Hypothalamus (tissue), 51 donors: Measurements from ENCODE around the gene FAM210A.
A peak's percentile ranks its signal among the peaks of the same experiment; 100 is the strongest.
"Not testable (repeated sequence)": the region's sequence is repeated elsewhere in the genome, so short reads cannot be mapped to it uniquely, and the experiment has no call there.

Experiments
- DNase-seq, 51 donors: peaks; one replicate each; lab custom pipeline; 2025; lab: John Stamatoyannopoulos, UW

Gene FAM210A, protein sequence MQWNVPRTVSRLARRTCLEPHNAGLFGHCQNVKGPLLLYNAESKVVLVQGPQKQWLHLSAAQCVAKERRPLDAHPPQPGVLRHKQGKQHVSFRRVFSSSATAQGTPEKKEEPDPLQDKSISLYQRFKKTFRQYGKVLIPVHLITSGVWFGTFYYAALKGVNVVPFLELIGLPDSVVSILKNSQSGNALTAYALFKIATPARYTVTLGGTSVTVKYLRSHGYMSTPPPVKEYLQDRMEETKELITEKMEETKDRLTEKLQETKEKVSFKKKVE

GRCh38 chr18:13726232-13726971 lies at the start of gene FAM210A, which contains the start of gene RNMT:
Gene FAM210A, minus strand, starts transcription at chr18:13726558. Its CDS starts 44,481 bp downstream, at chr18:13682077.
Gene RNMT, plus strand, starts transcription at chr18:13726673. Its CDS starts 4,845 bp downstream, at chr18:13731518.
- DNase-seq = peak; percentile 48 to 98 (median 94)

DNA sequence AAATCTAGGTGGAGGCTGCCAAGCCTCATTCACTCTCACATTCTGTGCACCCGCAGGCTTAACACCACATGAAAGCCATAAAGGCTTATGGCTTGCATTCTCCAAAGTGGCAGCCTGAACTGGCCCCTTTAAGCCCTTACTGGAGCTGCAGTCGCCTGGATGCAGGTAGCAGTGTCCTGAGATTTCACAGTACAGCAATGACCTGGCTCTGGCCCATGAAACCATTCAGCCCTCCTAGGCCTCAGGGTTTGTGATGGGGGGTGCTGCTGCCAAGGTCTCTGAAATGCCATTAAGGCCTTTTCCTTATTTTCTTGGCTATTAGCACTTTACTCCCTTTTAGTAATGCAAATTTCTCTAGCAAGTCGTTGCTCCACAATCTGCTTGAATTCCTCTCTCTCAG lies 48.7 kb upstream of the FAM210A start:
- no peak for DNase-seq

DNA sequence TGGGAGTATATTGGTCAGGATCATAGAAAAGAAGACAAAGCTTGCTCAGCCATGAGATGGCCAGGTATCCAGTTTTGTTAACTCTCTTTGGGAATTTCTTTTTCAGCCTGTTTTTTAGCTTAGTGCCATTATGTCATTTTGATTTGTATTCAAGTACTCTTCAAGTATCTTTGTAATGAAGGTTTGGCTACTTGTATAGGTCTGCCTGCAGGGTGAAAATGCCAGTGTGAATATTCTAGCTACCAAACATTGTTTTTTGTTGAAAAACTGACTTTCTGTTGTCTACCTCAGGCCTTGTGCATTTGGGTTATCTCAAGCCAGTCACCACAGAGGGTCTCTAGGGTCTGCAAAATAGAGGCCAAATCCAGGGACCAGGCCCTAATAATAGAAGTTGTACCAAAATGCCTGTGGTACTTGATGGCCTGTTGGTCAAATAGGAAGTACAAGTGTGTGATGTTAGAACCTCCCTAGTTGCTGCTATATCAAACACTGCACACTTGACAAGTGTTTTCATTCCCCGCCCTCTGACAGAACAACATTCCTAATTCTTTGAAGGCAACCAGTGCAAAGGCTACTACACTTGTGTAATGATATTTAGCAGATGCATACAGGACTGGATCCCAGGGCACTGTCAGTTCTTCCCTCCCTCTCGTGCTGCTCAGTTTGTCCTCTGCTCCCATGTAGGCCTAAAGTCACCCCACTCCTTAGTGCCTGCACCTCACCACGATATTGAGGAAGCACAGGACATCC lies 36.5 kb upstream of the FAM210A start:
- no peak for DNase-seq

DNA sequence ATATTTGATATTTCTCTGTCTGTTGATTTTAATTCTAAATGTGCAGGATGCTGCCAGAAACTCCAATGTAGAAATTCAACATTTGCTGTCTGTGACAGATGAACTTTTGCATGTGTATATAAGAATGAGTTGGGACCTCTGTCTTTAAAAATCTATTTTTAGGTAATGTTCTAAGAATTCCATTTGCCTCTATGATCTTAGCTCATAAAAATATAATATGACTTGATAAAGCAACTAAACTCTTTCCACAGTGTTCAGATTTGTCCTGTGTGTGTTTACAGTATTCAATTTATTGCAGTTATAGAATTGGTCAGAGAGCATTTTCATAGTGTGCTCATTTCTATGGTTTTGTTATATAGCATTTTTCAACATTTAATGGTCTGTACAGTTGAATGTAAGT lies 33.7 kb upstream of the FAM210A start:
- no peak for DNase-seq

- no peak for DNase-seq
Measured at GRCh38 chr18:13758622-13759021, 32.3 kb upstream of the FAM210A start.

DNA sequence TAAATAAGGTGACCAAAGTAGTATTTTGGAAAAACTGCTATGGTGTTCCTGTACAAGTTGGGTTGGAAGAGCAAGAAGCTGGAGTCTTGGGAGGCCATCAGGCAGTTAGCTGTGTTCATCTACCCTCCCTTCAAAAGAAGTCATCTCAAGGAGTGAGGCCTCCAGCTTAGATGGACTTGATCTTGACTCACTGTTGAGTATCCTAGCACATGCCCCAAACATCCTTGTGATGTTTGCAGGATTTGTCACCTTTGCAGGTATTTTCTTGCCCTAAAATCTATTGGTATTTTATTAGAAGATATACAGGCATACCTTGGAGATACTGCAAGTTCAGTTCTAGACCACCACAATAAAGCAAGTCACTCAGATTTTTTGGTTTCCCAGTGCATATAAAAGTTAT lies 30.3 kb upstream of the FAM210A start:
- no peak for DNase-seq

DNA sequence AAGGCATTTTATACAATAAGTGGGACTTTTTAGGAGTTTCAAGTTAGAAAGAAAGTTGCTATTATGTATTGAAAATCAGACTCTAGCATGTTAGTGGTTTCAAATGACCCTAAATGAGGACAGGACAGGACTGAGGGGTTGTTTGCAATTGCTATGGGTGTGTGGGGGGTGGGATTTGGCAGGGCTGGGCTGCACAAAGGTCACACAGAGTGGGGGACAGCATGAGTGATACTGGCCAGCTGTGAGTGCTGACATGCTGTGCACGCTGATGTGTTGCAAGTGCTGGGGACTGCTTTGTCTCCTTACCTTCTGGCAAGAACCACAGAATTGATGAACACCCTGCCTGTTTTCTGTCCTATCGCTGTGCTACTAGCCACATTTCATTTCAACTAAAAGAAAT lies 29.9 kb upstream of the FAM210A start:
- DNase-seq = no peak

DNA sequence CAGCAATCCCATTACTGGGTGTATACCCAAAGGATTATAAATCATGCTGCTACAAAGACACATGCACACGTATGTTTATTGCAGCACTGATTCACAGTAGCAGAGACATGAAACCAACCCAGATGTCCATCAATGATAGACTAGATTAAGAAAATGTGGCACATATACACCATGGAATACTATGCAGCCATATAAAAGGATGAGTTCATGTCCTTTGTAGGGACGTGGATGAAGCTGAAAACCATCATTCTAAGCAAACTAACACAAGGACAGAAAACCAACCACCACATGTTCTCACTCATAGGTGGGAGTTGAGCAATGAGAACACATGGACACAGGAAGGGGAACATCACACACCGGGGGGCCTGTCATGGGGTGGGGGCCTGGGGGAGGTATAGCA lies 25.2 kb upstream of the FAM210A start:
- not testable (repeated sequence) for DNase-seq

- no peak for DNase-seq
Measured at GRCh38 chr18:13746633-13747032, 20.3 kb upstream of the FAM210A start.

DNA sequence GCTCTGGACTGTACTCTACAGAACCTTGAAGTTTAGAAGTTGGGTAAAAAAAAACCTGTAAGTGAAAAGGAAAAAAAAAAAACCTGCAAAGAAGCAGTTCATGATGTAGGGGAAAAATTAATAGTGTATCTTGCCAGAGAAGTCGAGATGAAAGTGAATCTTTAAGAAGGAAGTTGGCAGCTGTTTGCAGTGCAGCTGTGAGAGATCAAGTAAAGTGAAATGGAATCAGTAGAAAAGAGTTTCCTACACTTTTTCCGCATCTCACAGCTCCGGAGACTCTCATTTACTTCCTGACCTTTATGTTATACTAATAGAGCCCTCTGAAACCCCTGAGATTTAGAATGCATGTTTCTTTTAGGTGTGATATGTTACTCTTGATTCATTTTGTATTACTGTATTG lies 19.3 kb upstream of the FAM210A start:
- DNase-seq = no peak

DNA sequence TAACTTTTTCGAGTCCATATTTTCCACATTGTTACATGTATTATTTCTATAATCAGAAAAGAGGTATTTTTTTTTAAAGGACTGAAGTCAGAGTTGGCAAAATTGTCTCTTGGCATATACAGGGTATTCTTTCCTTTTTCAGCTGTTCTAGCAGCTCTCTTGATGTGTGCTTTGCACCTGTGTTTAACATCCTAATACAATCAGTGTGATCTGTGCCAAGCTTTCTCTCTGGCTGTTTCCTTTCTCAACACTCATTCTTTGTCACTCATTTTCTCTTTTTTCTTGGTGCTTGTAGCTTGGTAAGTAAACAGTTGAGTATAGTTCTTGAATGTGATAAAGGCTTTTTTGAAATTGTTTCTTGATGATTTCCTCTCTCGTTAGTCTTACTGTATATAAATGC lies 9.3 kb upstream of the FAM210A start:
- DNase-seq = no peak

DNA sequence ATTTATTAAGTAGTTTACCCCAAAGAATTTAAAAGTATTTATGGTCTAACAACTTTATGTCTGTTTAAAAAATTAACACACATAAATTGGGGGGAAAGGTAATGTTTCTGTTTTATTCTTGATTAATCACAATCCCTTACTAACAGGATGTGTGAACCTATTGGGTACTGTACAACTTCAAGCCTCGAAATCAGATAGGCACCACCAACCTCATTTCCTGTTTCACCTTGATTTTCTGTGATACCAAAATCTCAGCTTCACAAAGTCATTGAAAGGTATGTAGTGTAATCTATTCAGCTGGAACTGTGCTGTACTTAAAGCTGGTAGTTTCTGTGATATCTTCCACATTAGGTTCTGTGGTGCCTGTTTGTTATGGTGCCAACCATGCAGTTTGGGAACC lies 4.1 kb upstream of the FAM210A start:
- DNase-seq = no peak

DNA sequence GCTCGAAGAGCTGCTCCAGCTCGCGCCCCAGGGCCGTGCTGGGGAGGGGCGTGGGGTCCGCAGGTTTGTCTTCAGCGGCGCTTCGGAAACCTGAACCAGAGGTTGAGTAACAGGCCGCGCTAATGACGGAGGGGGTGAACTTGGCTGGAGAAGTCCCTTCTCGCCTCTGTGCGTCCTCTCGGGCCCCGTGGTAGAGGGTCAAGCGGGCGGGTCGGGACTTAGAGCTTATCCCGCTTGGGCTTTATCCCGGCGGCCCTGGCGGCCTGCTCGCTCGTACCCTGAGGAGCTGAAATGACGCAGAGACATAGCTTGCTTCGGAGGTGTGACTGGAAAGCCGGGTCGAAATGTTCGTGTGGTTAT lies 594 bp upstream of the FAM210A start:
- DNase-seq = peak in 27 of 51 donors; percentile 9 to 74 (median 51)

DNA sequence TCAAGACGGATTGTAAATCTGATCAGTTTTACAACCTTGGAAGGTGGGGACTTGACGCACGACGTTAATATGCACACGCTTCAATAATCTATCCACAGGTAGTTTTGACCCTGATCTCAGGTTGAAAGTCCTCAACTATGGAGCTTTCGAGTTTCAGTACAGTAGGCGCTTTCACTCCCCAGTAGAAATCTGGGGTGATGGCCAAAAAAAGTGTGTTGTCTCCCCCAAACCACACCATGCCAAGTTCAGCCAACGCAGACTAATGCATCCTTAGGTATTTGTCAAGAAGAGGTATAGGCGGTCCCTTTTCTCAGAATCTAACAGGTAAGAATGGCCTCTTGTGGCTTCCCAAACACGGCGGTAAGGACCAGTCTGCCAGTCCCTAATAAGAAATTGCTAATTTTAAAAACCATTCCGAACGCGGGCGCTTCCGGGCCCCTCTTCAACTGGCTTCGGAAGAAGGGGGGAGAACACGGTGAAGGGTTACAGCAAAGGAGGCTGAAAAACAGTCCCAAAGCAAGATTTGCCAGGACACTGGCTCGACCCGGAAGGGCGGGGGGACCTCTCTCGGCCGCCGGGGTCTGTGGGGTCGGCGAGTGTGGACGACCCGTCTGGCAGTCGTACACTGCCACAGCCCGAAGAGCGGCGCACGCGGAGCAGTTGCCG lies 659 bp downstream of the FAM210A start:
- peak in 8 of 51 donors; percentile 23 to 50 (median 46) for DNase-seq

GRCh38 chr18:13720847-13721246 lies 5.5 kb downstream of the FAM210A start:
- DNase-seq = no peak

DNA sequence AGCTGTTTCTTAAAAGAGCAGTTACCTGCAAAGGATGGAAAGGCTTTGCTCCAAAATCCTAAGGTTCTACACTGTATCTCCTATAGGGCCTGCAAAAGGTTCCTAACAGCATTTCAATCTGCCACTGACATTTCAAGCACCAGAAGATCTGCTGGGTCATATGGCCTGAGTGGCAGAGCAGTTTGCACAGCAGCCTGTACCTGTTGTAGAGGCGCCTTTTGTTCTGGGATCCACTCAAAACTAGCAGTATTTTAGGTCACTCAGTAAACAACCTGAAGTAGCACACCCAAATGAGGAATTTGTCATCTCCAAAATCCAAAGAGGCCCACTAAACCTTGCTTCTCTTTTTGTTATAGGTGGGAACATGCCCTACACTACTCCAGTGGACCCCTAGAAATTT lies 6.2 kb downstream of the FAM210A start:
- no peak for DNase-seq

DNA sequence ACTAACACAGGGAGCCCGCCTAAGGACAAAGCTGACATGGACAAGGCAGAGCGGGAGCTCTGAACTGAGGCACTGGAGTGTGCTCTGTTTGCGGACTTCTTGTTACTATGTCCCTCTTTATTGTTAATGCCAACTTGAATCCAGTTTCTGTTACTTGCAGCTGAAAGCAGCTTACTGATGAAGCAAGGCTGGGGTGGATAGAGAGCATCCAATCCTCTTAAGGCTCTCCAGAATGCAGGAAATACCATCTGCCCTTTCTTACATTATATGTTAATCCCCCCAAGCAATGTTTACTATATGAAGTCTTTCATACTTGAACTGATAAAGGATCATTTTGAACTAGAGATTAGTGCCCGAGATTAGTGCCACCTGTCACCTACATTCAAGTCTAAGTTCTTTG lies 9.4 kb downstream of the FAM210A start:
- DNase-seq = no peak

- DNase-seq = no peak
Measured at GRCh38 chr18:13715330-13715729, 11.0 kb downstream of the FAM210A start.

DNA sequence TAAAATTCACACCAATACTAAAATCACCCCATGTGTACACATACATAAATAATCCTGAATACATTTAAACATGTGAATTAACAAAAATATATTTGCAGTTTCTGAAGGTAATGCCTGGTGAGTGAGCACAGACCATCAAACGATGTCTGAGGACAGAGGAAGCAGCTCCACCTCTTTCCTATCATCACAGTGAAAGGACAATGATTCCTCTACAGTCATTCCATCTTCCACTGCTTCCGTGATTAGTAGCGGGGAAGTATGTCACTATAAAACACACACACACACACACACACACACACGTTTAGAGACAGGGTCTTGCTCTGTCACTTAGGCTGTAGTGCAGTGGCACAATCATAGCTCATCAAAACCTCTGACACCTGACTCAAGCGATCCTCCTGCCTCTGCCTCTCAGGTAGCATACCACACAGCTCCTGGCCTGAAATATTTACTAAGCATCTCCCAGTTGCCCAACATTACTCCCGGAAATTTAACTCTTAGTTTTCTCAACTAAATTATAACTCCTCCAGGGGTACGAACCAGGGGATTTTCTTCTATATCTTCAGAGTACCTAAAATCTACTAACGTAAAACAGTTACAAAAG lies 12.8 kb downstream of the FAM210A start:
- DNase-seq = no peak

GRCh38 chr18:13712400-13713131 lies 13.8 kb downstream of the FAM210A start:
- no peak for DNase-seq
